ENCODE data around the gene C1QBP.
"Not testable (repeated sequence)": the region's sequence is repeated elsewhere in the genome, so short reads cannot be mapped to it uniquely, and the experiment has no call there.

The C1QBP gene

DNA sequence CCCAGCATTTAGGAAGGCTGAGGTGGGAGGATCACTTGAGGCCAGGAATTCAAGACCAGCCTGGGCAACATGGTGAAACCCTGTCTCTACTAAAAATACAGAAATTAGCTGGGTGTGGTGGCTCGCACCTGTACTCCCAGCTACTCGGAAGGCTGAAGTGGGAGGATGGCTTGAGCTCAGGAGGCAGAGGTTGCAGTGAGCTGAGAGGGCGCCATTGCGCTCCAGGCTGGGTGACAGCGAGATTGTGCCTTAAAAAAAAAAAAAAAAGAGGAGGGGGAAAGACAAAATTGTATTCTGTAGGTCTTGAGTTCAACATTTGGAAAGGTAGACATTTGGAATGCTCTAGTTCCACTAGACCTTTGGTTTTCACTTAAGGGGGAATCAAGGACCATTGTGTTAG, 7.7 kb downstream of the C1QBP start:
- DNase-seq = not testable (repeated sequence)

DNA sequence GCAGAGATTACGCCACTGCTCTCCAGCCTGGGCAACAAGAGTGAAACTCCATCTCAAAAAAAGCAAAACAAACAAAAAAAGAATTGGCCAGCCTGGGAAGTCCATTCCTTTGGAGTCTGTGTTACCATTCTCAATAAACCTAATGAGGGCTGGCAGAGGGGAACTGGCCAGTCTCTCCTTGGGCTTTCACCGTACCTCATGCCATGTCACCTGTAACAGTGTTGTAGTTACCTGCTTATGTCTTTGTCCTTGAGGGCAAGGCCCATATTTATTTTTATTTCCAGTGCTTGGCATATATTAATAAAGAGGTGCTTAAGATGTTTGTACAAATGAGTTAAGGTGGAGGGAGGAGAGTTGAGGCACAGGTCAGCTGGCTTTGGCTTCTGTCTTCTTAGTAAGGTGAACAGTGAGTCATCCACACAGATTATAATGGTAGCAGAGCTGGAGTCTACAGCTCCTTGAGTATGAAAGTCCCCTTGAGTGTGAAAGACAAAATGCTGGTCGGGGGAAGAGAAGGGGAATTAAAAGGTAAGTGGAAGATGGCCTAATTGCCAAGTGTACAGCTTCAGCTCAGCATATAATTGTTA, 8.4 kb downstream of the C1QBP start:
- no peak for DNase-seq

DNA sequence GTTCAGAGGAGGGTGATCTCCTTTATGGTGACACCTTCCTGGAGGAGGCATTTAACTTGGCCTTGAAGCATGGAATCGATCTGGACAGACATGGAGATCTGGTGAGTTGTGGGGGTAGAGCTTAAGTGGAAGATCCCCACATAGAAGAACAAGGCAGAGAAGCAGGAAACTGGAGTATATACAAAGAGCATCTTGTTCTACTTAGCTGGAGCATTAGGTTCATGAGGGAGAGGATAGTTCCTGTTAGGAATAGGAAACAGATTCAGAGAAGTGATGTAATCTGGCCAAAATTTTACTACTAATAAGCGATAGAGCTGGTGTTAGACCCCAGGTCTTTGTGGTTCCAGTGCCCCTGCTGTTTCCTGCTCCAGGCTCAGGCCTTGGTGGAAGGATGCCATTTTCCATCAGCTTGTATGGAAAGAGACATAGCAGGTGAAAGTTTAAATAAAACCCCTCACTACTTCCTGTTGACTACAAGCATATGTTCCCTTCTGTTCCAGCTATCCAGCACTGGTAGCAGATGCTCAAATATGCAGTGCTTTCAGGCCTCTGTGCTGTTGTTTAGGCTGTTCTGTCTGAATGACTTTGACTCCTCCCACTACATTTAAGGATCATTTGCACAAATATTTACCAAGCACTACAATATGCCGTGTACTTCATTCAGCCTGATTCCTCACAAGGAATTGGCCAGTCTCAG, 9.6 kb downstream of the C1QBP start:
- no peak for DNase-seq

DNA sequence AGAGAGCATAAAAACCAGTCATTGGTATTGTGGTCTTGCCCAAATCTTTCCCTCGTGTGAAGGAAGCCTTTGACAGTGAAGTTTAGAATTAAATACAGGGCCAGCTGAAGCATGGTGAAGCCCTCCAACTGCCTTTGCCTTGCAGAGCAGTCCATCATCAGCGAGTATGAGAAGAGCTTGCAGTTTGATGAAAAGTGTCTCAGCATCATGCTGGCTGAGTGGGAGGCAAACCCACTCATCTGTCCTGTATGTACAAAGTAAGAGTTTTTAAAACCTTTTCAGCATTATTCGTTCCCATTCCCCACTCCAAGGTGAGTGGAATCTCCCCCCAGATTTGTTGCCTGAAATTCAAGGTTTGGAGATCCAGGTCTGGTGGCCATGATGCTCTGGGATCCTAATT, 13.1 kb downstream of the C1QBP start:
- no peak for DNase-seq

DNA sequence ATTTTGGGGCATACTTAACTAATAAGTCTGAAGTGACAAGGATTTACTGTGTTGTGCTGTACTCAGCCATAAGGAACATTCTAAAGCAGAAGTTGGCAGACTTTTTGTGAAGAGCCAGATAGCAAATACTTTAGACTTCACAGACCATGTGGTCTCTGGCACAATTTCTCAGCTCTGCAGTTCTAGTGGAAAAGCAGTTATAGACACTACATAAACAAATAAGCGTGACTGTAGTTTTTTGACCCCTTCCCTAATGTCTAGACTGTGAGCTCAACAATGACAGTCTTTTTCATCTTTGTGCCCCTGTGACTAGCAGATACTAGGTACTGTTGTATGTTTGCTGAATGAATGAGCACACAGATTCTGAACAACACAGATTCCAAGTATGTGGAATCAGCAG, 14.0 kb downstream of the C1QBP start:
- DNase-seq = no peak

DNA sequence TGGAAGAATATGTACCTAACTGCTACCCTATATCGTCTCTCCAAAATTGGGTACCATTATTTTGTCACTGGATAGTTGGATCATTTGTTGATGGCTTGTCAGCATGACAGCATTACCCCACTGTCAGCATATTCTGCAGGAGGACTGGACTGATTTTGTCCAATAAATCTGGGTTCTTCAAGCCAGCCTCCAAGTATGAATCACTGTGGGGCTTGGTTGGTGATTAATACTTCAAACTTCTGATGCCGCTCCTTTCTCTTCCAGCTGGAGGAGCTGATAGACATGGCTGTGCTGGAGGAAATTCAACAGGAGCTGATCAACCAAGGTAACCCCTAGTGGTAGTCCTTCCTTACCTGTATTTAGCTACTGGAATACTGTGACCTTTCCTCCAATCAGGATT, 16.4 kb downstream of the C1QBP start:
- DNase-seq = no peak

DNA sequence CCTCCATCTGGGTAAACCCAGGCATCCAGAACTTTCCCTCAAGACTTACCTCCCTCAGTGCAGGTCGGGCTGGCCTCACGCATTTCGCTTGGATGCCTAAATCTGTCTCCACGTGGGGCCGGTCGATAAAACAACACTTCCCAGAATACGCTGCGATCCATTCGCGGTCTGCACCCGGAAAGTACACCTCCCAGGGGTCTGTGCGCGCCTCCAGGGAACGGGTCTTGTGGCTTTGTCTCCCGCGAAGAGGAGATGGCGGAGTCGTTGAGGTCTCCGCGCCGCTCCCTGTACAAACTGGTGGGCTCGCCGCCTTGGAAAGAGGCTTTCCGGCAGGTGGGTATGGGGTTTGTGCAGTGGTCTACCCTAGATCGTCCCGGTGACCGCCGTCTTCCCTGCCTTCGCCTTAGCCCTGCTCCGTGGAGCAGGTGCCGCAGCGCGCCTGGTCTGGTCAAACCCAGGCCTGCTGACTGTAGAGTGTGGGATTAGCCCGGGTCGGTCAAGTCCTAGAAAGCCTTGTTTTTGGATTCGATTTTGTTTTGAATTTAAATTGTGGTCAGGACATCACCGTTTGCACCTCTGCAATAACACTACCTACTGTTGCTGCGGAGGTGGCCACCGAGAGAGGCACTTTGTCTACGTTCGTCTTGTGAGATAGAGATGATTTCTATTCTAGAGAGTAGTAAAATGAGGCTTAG, 18.8 kb downstream of the C1QBP start, which contains the start of gene RPAIN:
Gene RPAIN (plus strand): TSS at position 224 of the 695 bp plus-strand sequence. CDS start 29 bp downstream, at position 253.
- DNase-seq = peak; percentile 91

DNA sequence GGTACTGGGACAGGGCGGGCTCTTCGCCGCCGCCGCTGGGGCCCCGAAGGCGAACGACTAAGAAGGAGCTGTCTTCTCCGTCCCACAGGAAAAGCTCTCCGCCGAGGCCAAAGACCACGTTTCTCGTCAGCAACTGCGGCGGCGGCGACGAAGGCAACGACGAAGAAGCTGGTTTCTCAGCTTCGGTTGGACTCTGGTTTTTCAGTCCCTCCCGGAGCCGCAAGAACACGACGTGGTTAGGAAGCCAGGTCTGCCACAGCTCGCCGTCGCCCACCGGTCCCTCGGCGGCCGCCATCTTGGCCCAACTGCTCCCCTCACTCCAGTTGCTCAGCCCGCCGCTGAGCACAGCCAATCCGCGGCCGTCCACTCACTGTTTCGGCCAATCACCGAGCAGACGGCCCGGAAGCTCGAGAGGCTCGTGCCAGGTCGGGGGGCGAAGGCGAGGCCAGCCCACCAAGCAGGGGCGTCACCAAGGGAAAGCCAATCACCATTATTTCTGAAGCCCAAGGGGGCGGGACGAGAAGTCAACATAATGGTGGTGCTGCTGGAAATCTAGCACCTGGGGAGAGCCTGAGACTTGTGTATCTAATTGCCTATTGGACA, 19.5 kb downstream of the C1QBP start, which contains the start of gene NUP88:
Gene NUP88 (minus strand): TSS at position 307 of the 603 bp plus-strand sequence. CDS start 12 bp downstream, at position 295.
- peak; percentile 98 for DNase-seq

DNA sequence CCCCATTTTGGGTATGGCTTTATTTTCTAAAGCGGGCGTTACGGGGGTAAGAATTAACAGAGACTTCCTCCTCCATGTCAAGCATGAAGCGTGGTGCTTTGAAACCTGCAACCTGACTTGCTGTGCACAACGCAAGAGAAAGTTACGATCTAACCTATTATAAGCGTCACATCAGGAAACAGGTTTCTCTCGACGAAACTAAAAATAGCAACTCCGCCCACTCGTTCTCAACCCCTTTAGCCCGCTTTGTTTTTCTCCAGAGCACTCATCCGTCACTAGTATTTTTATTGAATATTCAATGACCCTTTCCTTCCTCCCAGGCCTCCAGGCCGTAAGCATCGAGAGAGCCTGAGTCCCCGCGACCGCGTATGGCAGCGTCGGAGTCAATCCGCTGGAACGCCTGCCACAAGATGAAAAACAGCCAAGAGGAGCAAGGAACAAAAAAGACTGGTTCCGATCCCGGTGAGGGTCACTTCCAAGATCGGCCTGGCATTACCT, 20.0 kb downstream of the C1QBP start:
- DNase-seq = peak; percentile 73

DNA sequence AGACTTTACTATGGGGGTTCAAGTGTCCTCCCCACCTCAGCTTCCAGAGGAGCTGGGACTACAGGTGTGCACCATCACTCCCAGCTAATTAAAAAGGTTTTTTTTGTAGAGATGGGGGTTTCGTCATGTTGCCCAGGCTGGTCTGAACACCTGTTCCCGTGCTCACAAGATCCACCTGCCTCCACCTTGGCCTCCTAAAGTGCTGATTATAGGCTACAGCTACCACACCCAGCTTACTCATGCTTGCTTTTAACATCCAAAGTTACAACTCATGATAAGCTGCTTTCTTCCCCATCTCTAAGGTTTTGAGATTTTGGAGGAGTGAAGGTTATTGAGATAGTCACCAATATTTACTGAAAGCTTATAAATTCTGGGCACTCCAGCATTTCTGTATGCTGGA, 22.1 kb downstream of the C1QBP start:
- DNase-seq = no peak

DNA sequence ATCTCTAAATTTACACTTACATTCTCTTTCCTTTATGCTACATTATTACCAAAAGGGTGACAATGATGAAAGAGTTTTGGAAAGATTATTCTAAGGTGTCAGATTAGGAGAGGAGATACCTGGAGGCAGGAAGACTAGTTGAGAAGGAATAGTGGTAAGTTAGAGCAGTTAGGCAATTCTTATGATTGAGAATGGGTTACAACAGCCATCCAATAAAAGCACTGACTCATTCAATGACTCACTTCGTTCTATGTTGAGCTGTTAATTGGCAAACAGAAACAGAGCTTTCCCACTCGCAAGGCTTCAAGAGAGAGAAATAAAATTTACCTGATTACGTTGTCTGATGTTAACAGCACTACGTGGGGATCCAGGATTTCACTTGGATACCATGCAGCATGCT, 25.3 kb downstream of the C1QBP start:
- DNase-seq = no peak

DNA sequence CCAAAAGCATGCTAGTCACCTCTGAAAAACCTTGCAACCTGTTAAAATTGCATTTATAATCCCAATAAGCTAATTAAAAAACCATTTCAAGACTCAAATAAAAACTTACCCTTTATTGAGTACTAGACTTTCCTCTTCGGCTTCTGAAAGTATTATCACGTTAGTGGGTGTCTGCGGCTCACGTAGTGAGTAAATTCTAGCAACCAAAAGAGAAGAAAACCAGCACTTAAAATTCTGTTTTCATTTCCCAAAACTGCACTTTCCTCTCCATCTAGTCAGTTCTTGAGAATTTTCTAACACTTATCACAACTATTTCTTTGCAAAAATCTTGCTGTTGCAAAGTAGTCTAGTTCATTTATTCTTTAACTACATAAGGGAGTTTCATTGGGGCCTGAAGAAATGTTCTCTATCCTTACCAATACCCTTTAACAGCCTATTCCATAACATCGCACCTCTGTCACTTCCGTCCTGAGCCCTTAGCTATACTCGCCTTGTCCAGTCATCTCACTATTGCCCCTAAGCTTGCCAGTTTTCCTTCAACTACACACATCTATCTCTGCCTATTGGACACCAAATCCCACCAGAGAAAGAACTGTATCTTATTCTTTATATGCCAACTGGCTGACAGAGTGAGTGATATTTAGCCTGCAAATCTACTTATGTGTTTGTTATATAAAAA, 28.2 kb downstream of the C1QBP start:
- no peak for DNase-seq

DNA sequence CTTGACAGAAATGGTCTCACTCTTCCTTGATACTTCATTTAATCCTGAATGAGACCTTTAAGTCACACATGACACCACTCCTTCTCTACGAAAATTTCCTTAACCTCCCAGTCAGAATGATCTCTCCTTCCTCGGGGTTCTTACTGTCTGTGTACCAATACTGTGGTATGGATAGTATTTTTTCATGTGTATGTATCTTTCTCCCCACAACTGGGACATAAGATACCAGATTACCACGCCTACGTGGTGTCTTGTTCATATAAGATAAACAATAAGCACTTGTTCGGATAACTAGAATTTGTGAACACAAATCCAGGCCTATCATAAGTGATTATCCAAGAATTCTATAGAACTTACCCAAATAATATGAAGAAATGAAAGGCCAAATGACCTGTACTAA, 30.8 kb downstream of the C1QBP start:
- no peak for DNase-seq

DNA sequence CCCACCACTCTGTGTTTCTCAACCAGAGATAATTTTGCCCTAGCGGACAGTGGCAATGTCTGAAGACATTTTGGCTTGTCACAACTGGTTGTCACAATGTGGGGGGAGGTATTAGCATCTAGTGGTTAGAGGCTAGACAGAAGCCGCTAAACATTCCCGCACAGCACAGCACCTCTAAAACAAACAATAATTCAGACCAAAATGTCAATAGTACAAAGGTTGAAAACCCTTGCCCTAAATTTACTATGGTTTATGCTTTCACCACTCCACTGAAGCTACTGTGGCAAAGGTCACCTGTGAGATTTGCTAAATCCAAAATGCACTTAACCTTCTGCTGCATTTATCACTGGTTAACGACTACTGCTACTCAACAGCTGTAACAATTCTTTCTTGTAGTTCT, 33.6 kb downstream of the C1QBP start:
- DNase-seq = no peak

DNA sequence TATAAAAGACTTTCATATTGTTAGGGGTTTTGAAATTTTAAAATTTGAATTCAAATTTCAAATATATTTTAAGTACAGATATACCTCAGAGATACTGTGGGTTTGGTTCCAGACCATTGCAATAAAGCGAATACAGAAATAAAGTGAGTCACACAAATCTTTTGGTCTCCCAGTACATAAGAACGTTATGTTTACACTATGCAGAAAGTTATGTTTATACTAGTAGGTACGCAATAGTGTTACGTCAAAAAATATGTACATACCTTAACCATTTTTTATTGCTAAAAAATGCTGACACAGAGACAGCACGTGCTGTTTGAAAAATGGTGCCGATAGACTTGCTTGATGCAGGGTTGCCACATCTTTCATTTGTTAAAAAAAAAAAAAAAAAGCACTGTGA, 39.2 kb downstream of the C1QBP start:
- no peak for DNase-seq

DNA sequence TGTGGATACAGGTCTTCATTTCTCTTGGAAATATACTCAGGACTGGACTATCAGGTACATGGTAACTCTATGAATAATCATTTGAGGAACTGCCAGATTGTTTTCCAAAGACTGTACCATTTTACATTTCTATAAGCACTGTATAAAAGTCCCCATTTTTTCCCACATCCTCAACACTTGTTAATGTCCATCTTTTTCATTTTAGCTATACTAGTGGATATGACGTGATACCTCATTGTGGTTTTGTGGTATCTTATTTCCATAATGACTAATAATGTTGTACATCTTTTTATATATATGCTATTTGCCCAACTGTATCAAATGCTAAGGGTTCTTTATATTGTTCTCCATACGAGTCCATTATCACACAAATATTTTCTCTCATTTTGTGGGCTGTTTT, 42.3 kb downstream of the C1QBP start:
- no peak for DNase-seq

DNA sequence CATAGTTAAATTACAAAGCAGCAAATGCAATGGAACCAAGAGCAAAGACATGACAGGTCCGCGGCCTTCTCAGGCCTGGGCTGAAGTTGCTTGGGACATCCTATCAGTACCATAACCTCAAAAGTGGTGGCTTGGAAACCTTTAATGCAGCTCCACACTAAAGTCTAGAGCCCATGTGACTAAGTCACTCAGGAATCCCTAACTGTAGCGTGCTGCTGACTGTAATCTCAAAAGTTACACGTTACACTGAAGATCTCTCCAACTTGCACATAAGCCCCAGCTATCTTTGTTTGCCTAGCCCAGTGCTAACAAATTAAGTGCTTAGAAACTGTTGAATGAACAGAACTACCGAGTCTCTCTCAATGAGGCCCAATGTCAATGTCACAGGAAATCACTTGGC, 47.3 kb downstream of the C1QBP start:
- no peak for DNase-seq
